WI38 (cell line): ENCODE measurements around the gene MYPN.

ENCODE experiments used
- H3K4me3 ChIP-seq: 2 replicates; pipeline ENCODE4 v1.5.1; 2011; ENCODE audit warnings: low read depth, mild to moderate bottlenecking, control low read depth, low read length
- TF ChIP-seq, protein P1 (sequence below): IDR thresholded peaks from 2 replicates; pipeline ENCODE4 v1.5.1; 2012; ENCODE audit warnings: low read depth, mild to moderate bottlenecking, control low read depth, low read length

Gene MYPN

DNA sequence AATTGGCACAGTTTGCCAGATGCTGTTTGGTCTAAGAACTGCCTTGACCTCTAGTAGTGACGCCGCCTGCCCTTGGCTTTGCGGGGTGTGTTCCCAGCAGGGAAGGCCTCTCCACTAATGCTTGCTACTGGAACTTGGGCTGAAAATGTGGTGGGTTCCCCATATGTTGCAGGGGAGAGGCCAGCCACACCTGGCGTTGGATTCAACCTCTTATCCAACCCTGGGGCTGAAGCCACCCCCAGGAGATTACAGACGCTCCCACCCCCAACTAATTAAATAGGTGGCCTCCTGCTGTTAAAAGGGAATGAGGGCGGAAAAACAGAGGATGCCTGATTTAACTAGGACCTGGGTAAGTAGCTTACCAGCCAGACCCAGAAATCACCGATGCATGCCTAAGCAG, 141.9 kb downstream of the MYPN start:
- no peak overlapping the region for H3K4me3 ChIP-seq
- TF ChIP-seq, protein P1, sequence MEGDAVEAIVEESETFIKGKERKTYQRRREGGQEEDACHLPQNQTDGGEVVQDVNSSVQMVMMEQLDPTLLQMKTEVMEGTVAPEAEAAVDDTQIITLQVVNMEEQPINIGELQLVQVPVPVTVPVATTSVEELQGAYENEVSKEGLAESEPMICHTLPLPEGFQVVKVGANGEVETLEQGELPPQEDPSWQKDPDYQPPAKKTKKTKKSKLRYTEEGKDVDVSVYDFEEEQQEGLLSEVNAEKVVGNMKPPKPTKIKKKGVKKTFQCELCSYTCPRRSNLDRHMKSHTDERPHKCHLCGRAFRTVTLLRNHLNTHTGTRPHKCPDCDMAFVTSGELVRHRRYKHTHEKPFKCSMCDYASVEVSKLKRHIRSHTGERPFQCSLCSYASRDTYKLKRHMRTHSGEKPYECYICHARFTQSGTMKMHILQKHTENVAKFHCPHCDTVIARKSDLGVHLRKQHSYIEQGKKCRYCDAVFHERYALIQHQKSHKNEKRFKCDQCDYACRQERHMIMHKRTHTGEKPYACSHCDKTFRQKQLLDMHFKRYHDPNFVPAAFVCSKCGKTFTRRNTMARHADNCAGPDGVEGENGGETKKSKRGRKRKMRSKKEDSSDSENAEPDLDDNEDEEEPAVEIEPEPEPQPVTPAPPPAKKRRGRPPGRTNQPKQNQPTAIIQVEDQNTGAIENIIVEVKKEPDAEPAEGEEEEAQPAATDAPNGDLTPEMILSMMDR = no peak

DNA sequence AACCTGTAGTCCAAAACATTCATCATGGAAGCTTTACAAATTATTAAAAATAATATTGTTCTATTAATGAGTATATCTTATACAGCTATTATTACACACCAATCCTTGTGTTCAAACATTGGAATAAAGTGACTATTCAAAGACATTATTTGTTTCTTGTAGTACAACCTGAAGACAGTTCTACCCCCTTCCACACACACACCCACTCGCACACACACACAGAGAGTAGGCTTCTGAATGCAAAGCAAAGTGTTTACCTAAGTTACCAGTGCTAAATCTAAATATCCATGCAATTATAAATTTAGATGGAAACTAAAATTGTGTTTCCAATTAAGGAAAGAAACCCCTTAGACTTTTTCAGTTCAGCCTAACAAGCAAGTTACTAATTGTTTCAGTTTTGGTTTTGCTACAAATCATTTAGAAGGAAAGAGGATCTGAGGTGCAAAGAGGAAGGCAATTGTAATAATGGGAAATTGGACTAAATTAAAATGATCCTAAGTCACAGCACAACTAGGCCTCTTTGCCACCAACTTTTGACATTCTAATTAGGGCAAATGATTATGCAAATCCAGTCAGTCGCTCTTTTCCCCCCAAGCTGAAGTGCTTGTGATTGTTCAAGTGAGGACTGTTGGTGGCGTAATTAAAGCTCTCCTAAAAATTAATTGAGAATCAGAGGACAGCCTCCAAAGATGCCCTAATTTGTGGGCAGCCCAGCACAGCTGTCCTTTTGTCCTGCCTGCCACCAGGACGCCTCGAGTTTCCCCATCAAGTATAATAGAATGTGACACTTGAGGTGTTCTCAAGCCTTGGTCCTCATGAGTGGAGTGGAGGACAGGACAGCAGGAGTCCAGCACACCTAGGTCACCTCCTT, 142.6 kb downstream of the MYPN start:
- no peak overlapping the region for H3K4me3 ChIP-seq
- TF ChIP-seq, protein P1 = no peak

DNA sequence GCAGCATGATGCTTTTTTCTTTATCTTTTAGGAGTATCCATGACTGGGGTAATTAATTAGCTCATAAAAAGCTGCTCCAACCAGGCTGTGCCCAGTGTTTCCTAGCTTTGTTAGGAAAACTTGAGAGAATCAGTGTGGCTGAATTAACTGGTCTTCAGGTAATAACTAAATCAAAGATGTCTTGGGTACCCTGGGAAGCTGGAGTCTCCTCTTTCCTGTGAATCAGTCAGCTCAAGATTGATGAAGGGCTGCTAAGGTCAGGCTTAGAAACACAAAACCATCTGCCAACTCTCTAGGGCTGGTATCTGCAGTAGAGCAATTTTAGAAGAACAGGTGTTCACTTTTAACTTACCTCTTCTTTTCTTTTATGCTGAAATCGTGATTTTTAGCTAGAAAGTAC, 144.1 kb downstream of the MYPN start:
- TF ChIP-seq, protein P1 = no peak

DNA sequence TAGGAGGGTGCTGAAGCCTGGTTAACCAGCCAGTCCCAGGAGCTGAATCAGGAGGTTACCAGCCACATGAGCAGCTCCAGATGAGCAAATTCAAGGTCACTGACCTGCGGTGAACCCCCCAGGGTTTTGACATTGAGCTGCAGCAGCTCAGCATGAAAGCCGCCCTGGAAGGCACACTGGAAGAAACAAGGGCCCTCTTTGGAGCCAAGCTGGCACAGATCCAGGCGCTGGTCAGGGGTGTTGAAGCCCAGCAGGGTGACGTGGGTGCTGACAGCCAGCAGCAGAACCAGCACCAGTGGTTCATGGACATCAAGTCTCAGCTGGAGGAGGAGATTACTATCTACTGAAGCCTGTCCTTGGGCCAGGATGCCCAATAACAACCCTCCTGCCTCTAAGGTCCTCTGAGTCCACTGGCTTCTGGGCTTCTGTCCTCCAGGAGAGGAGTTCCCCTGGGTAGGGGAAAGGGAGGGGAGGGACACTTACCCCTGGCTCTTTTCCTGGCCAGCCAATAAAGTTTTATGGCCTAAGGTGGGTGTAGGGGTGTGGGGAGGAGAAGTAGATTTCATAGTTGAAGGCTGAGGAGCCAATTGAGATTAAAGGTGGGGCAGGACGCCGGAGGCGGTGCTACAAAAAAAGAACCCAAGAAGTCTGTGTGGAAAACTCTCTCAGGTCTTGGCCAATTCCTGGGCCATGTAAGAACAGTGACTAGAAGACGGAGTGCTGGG, 152.0 kb downstream of the MYPN start:
- TF ChIP-seq, protein P1 = no peak

More for the DNA sequence above, 144.1 kb downstream of the MYPN start:
- H3K4me3 ChIP-seq = no peak overlapping the region

More for the DNA sequence above, 152.0 kb downstream of the MYPN start:
- H3K4me3 ChIP-seq = no peak overlapping the region
